HG03066 (cell line): Measurements from ENCODE around the gene CR1L.
"Not testable (repeated sequence)": the region's sequence is repeated elsewhere in the genome, so short reads cannot be mapped to it uniquely, and the experiment has no call there.

Experiments used
- ATAC-seq: cut with Tn5 transposase; IDR thresholded peaks from one replicate; pipeline ENCODE4 v1.9.1; 2021; ENCODE audit warnings: low read depth; ENCODE audit not compliant: unreplicated experiment

CR1L gene

GRCh38 chr1:207766569-207766968, 121.6 kb downstream of the CR1L start:
- no peak for ATAC-seq

GRCh38 chr1:207770514-207770913, 125.6 kb downstream of the CR1L start:
- ATAC-seq = not testable (repeated sequence)
